ENCODE measurements around the gene CARD9.

The CARD9 gene

DNA sequence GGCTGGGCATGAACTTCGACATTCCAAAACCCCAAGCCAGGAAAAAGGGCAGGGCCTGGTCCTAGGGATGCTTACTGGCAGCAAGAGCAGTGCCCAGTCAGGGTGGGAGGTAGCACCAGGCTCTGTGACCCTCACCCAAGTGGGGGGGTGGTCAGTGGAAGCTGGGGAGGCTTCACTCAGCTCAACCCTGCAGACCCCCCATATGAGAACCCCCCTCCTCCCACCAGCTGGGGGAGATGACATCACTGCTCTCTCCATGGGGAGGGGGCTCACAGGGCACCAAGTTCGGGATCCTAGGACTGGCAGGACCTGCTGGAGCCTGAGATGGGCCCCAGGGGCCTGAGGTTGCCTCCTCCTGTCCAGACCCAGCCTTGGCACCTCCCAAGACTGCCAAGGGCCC is 14.6 kb downstream of the CARD9 start:
- Histone ChIP-seq H3K9me3 (ENCODE audit: control insufficient read depth, insufficient read depth, low read length) (no peaks in the 10 kb centered on the region), H3K4me1 (ENCODE audit: control insufficient read depth, low read length) (peaks cover 8% of the 10 kb centered on the region), H4K20me1 (ENCODE audit: control insufficient read depth, insufficient read depth, low read depth, low read length) (no peaks in the 10 kb centered on the region), H3K4me2 (ENCODE audit: low read length) (no peak overlapping the region), H3F3A (ENCODE audit: control insufficient read depth, insufficient read depth) (no peaks in the 10 kb centered on the region), H3K79me2 (ENCODE audit: control insufficient read depth, low read length) (peaks cover 5% of the 10 kb centered on the region; the same call in 1 of the 2 replicates), H3K4me3 (ENCODE audit: low read length) (no peak overlapping the region), H3K36me3 (ENCODE audit: control insufficient read depth, low read length) (no peaks in the 10 kb centered on the region), H3K27me3 (ENCODE audit: control insufficient read depth, low read length) (peaks cover 9% of the 10 kb centered on the region; the same call in 1 of the 2 replicates), H3K27ac (ENCODE audit: low read depth, low read length) (no peak overlapping the region), H3K9me2 (replicated peaks; ENCODE audit: control insufficient read depth, low read length) (no peaks in the 10 kb centered on the region)
- no peak for TF ChIP-seq EZH2phosphoT487 (IDR thresholded peaks at IDR 0.05; ENCODE audit: borderline replicate concordance, low read length)
- TF ChIP-seq, protein P1, sequence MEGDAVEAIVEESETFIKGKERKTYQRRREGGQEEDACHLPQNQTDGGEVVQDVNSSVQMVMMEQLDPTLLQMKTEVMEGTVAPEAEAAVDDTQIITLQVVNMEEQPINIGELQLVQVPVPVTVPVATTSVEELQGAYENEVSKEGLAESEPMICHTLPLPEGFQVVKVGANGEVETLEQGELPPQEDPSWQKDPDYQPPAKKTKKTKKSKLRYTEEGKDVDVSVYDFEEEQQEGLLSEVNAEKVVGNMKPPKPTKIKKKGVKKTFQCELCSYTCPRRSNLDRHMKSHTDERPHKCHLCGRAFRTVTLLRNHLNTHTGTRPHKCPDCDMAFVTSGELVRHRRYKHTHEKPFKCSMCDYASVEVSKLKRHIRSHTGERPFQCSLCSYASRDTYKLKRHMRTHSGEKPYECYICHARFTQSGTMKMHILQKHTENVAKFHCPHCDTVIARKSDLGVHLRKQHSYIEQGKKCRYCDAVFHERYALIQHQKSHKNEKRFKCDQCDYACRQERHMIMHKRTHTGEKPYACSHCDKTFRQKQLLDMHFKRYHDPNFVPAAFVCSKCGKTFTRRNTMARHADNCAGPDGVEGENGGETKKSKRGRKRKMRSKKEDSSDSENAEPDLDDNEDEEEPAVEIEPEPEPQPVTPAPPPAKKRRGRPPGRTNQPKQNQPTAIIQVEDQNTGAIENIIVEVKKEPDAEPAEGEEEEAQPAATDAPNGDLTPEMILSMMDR (IDR thresholded peaks at IDR 0.05; ENCODE audit: low read depth, low read length, poor library complexity, severe bottlenecking), result no peak

DNA sequence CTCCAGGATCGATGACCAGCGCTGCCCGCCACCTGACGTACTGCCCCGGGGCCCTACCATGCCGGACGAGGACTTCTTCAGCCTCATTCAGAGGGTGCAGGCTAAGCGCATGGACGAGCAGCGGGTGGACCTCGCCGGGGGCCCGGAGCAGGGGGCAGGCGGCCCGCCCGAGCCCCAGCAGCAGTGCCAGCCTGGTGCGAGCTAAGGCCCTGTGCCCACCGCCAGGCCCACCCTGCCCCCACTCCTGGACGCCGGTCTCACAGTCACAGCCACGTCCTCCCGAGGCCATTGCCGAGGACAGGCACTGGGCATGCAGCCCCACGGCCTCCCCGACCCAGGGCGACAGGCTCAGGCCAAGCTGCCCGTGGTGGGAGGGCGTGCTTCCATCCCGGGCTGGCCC is 15.5 kb downstream of the CARD9 start:
- H3K4me3 ChIP-seq (ENCODE audit: low read length), result no peak overlapping the region
- no peaks in the 10 kb centered on the region for H3K36me3 ChIP-seq (ENCODE audit: control insufficient read depth, low read length)
- no peaks in the 10 kb centered on the region for H3K9me3 ChIP-seq (ENCODE audit: control insufficient read depth, insufficient read depth, low read length)
- peaks cover 17% of the 10 kb centered on the region for H3K27me3 ChIP-seq (ENCODE audit: control insufficient read depth, low read length)
- no peaks in the 10 kb centered on the region for H3F3A ChIP-seq (ENCODE audit: control insufficient read depth, insufficient read depth)
- peaks cover 5% of the 10 kb centered on the region; the same call in 1 of the 2 replicates for H3K79me2 ChIP-seq (ENCODE audit: control insufficient read depth, low read length)
- no peak overlapping the region for H3K4me2 ChIP-seq (ENCODE audit: low read length)
- TF ChIP-seq, protein P1 (IDR thresholded peaks at IDR 0.05; ENCODE audit: low read depth, low read length, poor library complexity, severe bottlenecking), result no peak
- H4K20me1 ChIP-seq (ENCODE audit: control insufficient read depth, insufficient read depth, low read depth, low read length), result no peaks in the 10 kb centered on the region
- H3K9me2 ChIP-seq (replicated peaks; ENCODE audit: control insufficient read depth, low read length), result no peaks in the 10 kb centered on the region
- no peak overlapping the region for H3K27ac ChIP-seq (ENCODE audit: low read depth, low read length)
- peaks cover 6% of the 10 kb centered on the region for H3K4me1 ChIP-seq (ENCODE audit: control insufficient read depth, low read length)

DNA sequence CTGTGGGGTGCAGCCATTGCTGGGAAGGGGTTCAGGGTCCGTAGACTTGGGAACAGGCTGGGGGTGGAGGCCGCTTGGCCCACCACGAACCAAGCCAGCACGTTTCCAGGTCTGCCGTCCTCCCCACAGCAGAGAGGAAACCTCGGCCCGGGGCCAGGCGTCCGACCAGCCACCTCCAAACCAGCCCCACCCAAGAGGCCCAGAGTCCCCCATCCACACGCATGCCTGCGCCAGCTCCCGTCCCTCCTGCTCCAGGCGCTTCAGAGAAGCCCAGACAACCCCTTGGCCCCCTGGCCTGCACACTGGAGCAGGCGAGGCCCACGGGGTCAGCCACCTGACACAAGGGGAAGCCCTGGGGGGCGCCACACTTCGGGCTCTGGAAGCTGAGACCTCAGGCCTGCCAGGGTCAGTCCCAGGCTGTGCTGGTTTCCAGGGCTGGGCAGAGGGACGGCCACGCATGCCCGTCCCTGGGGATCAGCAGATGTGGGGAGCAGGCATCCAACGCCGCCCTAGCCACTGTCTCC is 16.2 kb downstream of the CARD9 start:
- H3K4me1 ChIP-seq (ENCODE audit: control insufficient read depth, low read length), result no peaks in the 10 kb centered on the region
- H3K79me2 ChIP-seq (ENCODE audit: control insufficient read depth, low read length), result no peaks in the 10 kb centered on the region
- H3K9me2 ChIP-seq (replicated peaks; ENCODE audit: control insufficient read depth, low read length), result no peaks in the 10 kb centered on the region
- no peaks in the 10 kb centered on the region for H3K36me3 ChIP-seq (ENCODE audit: control insufficient read depth, low read length)
- no peak overlapping the region for H3K4me2 ChIP-seq (ENCODE audit: low read length)
- no peaks in the 10 kb centered on the region for H3F3A ChIP-seq (ENCODE audit: control insufficient read depth, insufficient read depth)
- H3K27ac ChIP-seq (ENCODE audit: low read depth, low read length), result no peak overlapping the region
- no peaks in the 10 kb centered on the region for H3K9me3 ChIP-seq (ENCODE audit: control insufficient read depth, insufficient read depth, low read length)
- no peak overlapping the region for H3K4me3 ChIP-seq (ENCODE audit: low read length)
- no peak for TF ChIP-seq EZH2phosphoT487 (IDR thresholded peaks at IDR 0.05; ENCODE audit: borderline replicate concordance, low read length)
- TF ChIP-seq, protein P1 (IDR thresholded peaks at IDR 0.05; ENCODE audit: low read depth, low read length, poor library complexity, severe bottlenecking), result no peak
- H3K27me3 ChIP-seq (ENCODE audit: control insufficient read depth, low read length), result peaks cover 23% of the 10 kb centered on the region
- no peaks in the 10 kb centered on the region for H4K20me1 ChIP-seq (ENCODE audit: control insufficient read depth, insufficient read depth, low read depth, low read length)

Data from DOHH2 (cell line).